Body of pancreas (tissue), 4 donors: ENCODE measurements around the gene MAMDC2. TPM values are rescaled to one million over a fixed set of nuclear protein-coding genes. Genes with fewer than 3 reads are reported as not detected.
"Not testable (repeated sequence)": the region's sequence is repeated elsewhere in the genome, so short reads cannot be mapped to it uniquely, and the experiment has no call there.

Source experiments
- ATAC-seq: fragments of 150-250 bp; one replicate; pipeline ENCODE4 v1.9.1; 2016
- DNase-seq, 4 donors: peaks; one replicate each; pipeline ENCODE4 v3.0.0-alpha.2; 2019
- H3K27ac ChIP-seq, 4 donors: fragments of 200-600 bp; sonication (generic); 1 replicate in 3 of 4; 2 replicates in 1 of 4; pipeline versions ENCODE4 v1.5.1 to v1.6.1; 2016 to 2019; ENCODE audit warnings: mild to moderate bottlenecking in 1 of 4, mixed read lengths in 1 of 4, moderate library complexity in 1 of 4
- H3K27me3 ChIP-seq, 2 donors: fragments of 200-600 bp; sonication (generic); one replicate each; pipeline ENCODE4 v1.6.0; 2016; ENCODE audit warnings: mild to moderate bottlenecking in 1 of 2
- H3K36me3 ChIP-seq, 2 donors: fragments of 200-600 bp; sonication (generic); replicated peaks in 1 of 2; 2 replicates each; pipeline ENCODE4 v1.5.1; 2016; ENCODE audit warnings: low read depth in 2 of 2; ENCODE audit not compliant: insufficient read depth in 1 of 2
- H3K4me1 ChIP-seq: fragments of 200-600 bp; sonication (generic); one replicate; pipeline ENCODE4 v1.6.0; 2016
- H3K4me3 ChIP-seq, 2 donors: fragments of 200-600 bp; sonication (generic); 1 replicate in 1 of 2; 2 replicates in 1 of 2; pipeline ENCODE4 v1.5.1; 2016 to 2019
- H3K9me3 ChIP-seq, 3 donors: fragments of 200-600 bp; sonication (generic); 1 replicate in 2 of 3; 2 replicates in 1 of 3; pipeline ENCODE4 v1.5.1; 2016
- CTCF ChIP-seq, 7 experiments: fragments of 450-650 bp in 4 of 7; fragments of 200-600 bp in 3 of 7; sonication (generic) in 3 of 7; IDR thresholded peaks; one replicate each; pipeline ENCODE4 v1.5.1; 2016 to 2019; ENCODE audit warnings: antibody characterized with exemption in 7 of 7
- POLR2A ChIP-seq, 3 donors: fragments of 450-650 bp; IDR thresholded peaks; one replicate each; pipeline ENCODE4 v1.6.1; 2016; ENCODE audit warnings: antibody characterized with exemption in 3 of 3, mild to moderate bottlenecking in 2 of 3
- WGBS, 2 donors: methylation state at CpG; one replicate each; pipeline ENCODE4 v1.1.5; 2017; 5-methylcytosine and 5-hydroxymethylcytosine counted together
- intact Hi-C: fragments of 100-400 bp; cut with DNase I; formaldehyde crosslinking; loops from one replicate; pipeline ENCODE4 v1.15.1; 2023
- total RNA-seq, 2 donors: library from RNA; depleted of rRNA; stranded (reverse); fragments of >200 nt; gene quantifications; one replicate each; pipeline ENCODE4 v1.1.0, GENCODE V29; 2016

The MAMDC2 gene
- total RNA-seq, 2 donors from 2014 or later = 4.0 to 17.1 TPM

GRCh38 chr9:70229579-70229978, 185.9 kb downstream of the MAMDC2 start:
- DNase-seq (no peak), ATAC-seq (no peak)
- Histone ChIP-seq H3K27me3 (no peaks in the 10 kb centered on the region), H3K36me3 (no peaks in the 10 kb centered on the region), H3K4me3 (no peak overlapping the region), H3K27ac (no peak overlapping the region), H3K9me3 (no peaks in the 10 kb centered on the region), H3K4me1 (peaks cover 9% of the 10 kb centered on the region)
- TF ChIP-seq POLR2A (IDR thresholded peaks at IDR 0.05) (no peak), CTCF (IDR thresholded peaks at IDR 0.05) (peak in 2 of 7 experiments; percentile 6 to 10)
- 72 to 74% methylated on average over 3 of the region's 3 CpGs for WGBS, 2 donors
- intact Hi-C loops = no loop called here

- no peaks in the 10 kb centered on the region for H3K9me3 ChIP-seq
- ATAC-seq = no peak
- TF ChIP-seq POLR2A (IDR thresholded peaks at IDR 0.05) = no peak
- TF ChIP-seq CTCF (IDR thresholded peaks at IDR 0.05) = no peak
- no peak for DNase-seq
- no peaks in the 10 kb centered on the region for H3K36me3 ChIP-seq
- 55 to 63% methylated on average over 3 to 4 of the region's 4 CpGs for WGBS, 2 donors
- intact Hi-C loops = no loop called here
- H3K4me3 ChIP-seq = no peak overlapping the region
- H3K27me3 ChIP-seq = no peaks in the 10 kb centered on the region
- peaks cover 9% of the 10 kb centered on the region for H3K4me1 ChIP-seq
- H3K27ac ChIP-seq = no peak overlapping the region
These were observed 188.8 kb downstream of the MAMDC2 start for GRCh38 chr9:70232476-70232875.

DNA sequence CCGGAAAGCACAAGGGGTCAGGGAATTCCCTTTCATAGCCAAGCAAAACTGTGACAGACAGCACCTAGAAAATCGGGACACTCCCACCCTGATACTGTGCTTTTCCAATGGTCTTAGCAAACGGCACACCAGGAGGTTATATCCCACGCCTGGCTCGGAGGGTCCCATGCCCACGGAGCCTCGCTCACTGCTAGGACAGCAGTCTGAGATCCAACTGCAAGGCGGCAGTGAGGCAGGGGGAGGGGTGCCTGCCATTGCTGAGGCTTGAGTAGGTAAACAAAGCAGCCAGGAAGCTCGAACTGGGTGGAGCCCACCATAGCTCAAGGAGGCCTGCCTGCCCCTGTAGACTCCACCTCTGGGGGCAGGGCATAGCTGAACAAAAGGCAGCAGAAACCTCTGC, 190.6 kb downstream of the MAMDC2 start:
- H3K27me3 ChIP-seq, H3K4me1 ChIP-seq, H3K27ac ChIP-seq, DNase-seq, H3K4me3 ChIP-seq, intact Hi-C loops, H3K9me3 ChIP-seq, H3K36me3 ChIP-seq, ATAC-seq: not testable (repeated sequence)
- WGBS, 2 donors = 75 to 78% methylated on average over 2 to 9 of the region's 9 CpGs

- H3K27me3 ChIP-seq, H3K27ac ChIP-seq, H3K4me1 ChIP-seq, H3K4me3 ChIP-seq, intact Hi-C loops, H3K9me3 ChIP-seq, ATAC-seq, DNase-seq, H3K36me3 ChIP-seq: not testable (repeated sequence)
- WGBS, 2 donors = 94 to 100% methylated on average over 1 of the region's 1 CpG
These were observed 202.3 kb downstream of the MAMDC2 start for GRCh38 chr9:70245952-70246351.

DNA sequence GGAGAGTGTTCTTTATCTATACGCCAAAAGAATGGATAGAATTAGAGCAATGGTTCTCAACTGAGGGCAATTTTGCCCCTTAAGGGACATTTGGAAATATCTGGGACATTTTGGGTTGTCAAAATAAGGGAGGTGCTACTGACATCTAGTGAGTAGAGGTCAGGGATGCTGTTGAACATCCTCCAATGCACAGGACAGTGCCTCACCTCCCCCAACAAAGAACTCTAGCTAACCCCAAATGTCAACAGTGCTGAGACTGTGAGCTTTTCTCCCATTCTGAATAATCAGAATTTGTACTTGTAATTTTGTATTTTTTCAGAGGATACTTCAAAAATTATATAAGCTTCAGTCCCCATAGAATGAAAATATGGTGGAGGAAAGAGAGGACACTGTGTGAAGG, 206.6 kb downstream of the MAMDC2 start:
- intact Hi-C loops = no loop called here
- no peak for ATAC-seq
- H3K4me1 ChIP-seq = peaks cover 1% of the 10 kb centered on the region
- peaks cover 0 to 3% (median 0%) of the 10 kb centered on the region in 3 donors for H3K9me3 ChIP-seq
- 88 to 100% methylated on average over 1 of the region's 1 CpG for WGBS, 2 donors
- no peak overlapping the region for H3K27ac ChIP-seq
- H3K4me3 ChIP-seq = no peak overlapping the region
- TF ChIP-seq CTCF (IDR thresholded peaks at IDR 0.05) (no peak), POLR2A (IDR thresholded peaks at IDR 0.05) (no peak)
- no peaks in the 10 kb centered on the region for H3K27me3 ChIP-seq
- no peaks in the 10 kb centered on the region for H3K36me3 ChIP-seq
- no peak for DNase-seq

DNA sequence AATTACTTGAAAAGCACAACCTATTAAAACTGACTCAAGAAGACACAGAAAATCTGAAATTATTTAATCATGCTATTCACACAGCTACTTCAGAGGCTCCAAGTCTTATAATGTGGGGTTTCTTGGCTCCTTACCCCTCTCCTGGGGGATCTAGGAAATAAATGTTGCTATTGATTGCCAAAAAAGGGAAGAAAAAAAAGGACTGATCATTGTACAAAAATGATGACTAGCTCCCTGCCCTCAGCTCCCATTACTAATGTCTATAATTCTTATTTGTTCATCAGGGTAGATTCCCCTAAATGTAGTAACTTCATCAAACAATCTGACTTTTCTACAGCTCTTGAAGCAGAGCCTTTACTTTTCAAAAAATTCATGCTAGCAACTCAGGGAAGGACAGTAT, 211.8 kb downstream of the MAMDC2 start:
- intact Hi-C loops = no loop called here
- no peaks in the 10 kb centered on the region for H3K36me3 ChIP-seq
- H3K9me3 ChIP-seq = no peaks in the 10 kb centered on the region
- H3K4me3 ChIP-seq = no peak overlapping the region
- H3K27ac ChIP-seq = peak overlapping the region in 3 of 4 donors; percentile 92 to 96 (median 96)
- no peak for ATAC-seq
- no peak for TF ChIP-seq CTCF (IDR thresholded peaks at IDR 0.05)
- no peak for TF ChIP-seq POLR2A (IDR thresholded peaks at IDR 0.05)
- peaks cover 40% of the 10 kb centered on the region for H3K4me1 ChIP-seq
- DNase-seq = no peak
- no peaks in the 10 kb centered on the region for H3K27me3 ChIP-seq
